ENCODE data around the gene UCK1.

The UCK1 gene

GRCh38 chr9:131530920-131531832 lies at the start of gene UCK1:
Gene UCK1 (minus strand): TSS chr9:131531263. CDS start chr9:131531174, 89 bp downstream.
- in situ Hi-C loops (cut with MboI; ENCODE audit: low sequenced_read_pairs), result no loop called here

GRCh38 chr9:131580358-131580757 lies 49.3 kb upstream of the UCK1 start:
- in situ Hi-C loops (cut with MboI; ENCODE audit: low sequenced_read_pairs), result no loop called here

DNA sequence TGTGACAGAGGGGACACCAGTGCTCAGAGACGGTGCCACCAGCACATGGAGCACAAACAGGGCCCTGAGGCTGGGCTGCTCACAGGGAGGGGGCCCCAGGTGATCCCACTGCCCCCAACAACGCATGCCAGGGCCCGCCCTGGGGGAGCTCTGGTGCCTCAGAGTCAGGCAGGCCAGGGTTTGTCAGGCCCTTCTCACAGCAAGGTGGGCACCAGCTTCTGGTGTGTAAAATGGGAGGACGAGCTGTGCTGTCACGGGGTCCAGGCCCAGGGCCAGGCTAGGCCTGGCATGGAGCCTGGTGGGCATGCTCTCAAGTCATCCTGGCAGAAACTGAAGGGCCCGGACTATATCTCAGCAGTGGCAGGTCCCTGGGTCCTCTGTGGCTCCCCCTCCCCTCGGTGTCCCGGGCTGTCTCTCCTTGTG lies 48.7 kb upstream of the UCK1 start:
- in situ Hi-C loops (cut with MboI; ENCODE audit: low sequenced_read_pairs), result no loop called here

DNA sequence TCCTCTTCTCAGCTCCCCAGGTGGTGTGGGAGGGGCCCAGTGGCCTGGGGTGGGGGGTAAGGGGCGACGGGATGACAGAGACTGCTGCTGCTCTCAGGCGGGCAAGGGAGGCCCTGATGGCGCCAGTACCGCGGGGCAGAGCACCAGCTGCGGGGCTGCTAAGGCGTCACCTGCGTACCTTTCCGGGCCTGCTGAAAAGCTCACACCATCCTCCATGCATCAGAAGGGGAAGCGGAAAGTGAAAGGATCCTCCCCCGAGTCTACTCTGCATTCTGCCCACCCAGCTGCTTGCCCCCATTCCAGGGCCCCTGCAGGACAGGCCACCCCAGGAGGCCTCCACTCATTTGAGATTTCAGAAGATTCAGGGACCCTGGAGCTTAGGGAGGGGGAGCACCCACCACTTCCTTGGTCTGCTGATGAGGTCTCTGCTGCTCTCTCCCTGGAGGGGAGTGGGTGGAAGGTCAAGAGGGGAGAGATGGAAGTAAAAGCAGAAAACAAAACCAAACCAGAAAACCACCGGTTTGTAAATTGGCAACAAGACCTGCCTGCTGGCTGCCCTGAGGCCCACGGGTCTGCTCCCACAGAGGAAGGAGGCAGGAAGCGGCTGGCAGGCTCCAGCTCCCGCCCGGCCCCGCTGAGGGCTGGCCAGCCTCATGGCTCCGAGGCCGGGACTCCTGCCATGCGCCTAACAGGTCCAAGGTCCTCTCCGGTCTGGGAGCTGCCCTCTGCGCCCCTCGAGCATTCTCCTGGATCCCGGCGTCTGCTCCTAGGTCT lies 47.9 kb upstream of the UCK1 start:
- in situ Hi-C loops (cut with MboI; ENCODE audit: low sequenced_read_pairs), result no loop called here

GRCh38 chr9:131578021-131578420 lies 47.0 kb upstream of the UCK1 start:
- in situ Hi-C loops (cut with MboI; ENCODE audit: low sequenced_read_pairs), result no loop called here

DNA sequence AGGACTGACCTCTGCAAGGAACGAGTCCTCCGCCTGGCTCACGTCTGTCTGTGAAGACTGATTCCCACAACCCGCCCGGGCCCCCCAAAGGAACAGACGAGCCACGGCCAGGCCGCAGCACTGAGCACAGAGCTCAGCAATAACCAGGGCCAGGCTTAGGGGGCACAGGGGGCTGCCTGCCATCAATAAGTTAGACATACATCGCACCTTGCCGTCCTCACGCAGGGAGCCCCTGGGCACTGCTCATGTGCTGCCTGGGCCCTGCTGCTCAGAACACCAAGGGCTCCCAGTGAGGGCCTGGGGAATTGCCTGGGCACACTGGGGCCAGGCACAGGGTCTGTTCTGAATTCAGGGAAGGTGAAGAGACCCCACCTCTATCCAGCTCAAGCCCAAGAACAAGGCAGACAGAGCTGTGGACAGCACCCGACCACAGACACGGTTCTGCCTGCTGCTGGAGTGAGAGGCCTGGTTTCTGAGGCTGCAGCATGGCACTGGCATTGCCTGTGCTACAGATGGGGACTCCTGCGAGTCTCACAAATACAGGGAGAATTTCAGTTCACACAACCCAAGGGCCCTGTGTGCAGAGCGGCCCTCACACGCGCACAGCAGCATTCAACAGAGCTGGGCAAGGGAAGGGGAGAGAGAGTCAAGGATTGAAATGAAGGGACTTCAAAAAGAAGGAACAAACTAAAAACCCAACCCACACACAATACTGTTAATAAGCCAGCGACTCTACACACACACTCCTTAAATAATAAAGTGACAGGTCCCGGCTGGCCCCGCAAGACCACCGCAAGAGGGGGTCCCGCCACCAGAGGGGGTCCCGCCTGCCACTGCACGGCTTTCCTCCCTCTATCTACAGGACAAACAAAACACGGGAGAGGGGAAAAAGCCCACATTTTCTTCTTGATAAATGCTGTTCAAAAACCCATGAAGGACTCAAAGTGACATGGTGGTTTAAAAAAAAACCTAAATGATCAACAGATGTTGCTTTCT lies 46.2 kb upstream of the UCK1 start:
- in situ Hi-C loops (cut with MboI; ENCODE audit: low sequenced_read_pairs), result no loop called here

GRCh38 chr9:131575946-131576853 lies 45.1 kb upstream of the UCK1 start:
- in situ Hi-C loops (cut with MboI; ENCODE audit: low sequenced_read_pairs), result no loop called here

- in situ Hi-C loops (cut with MboI; ENCODE audit: low sequenced_read_pairs), result no loop called here
These were observed 43.9 kb upstream of the UCK1 start for GRCh38 chr9:131574730-131575640.

DNA sequence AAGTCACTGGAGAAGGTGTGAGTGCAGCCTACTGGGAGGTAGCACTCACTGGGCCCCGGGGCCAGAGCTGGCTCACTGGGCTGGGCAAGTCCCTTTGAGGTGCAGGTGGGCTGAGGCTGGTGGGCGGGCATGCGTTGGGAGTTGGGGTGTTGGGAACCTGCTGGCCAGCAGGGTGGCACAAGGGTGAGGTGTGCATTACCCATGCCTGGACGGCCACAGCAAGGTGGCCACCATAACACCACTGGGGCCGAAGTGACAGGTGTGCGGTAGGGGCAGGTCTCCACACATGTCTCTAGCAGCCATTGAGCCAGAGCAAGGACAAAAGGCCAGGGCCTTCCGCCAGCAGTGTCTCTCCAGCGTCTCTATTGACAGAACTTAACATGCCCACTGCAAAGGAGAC lies 36.8 kb upstream of the UCK1 start:
- in situ Hi-C loops (cut with MboI; ENCODE audit: low sequenced_read_pairs), result no loop called here

DNA sequence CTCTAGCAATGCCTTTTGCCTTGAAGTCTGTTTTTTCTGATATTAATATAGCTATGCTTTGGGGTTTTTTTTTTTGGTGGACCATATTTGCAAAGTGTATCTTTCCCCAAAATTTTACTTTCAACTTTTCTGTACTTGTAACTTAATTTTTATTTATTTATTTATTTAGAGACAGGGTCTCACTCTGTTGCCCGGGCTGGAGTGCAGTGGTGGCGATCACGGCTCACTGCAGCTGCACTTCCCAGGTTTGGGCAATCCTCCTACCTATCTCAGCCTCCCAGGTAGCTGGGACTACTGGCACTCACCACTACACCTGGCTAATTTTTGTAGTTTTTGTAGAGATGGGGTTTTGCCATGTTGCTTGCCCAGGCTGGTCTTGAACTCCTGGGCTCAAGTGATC lies 35.1 kb upstream of the UCK1 start:
- in situ Hi-C loops (cut with MboI; ENCODE audit: low sequenced_read_pairs), result no loop called here

DNA sequence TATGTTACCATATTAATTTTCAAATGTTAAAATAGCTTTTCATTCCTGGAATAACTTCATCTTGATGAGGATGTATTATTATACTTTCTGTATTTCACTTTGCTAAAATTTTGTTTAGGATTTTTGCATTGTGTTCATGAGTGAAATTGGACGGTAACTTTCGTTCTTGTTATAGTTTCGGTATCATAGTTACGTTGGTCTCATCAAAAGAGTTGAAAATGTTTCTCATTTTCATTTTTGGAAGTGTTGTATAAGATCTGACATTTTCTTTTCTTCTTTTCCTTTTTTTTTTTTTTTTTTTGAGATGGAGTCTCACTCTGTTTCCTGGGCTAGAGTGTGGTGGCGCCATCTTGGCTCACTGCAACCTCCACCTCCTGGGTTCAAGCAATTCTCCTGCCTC lies 34.3 kb upstream of the UCK1 start:
- in situ Hi-C loops (cut with MboI; ENCODE audit: low sequenced_read_pairs), result no loop called here

DNA sequence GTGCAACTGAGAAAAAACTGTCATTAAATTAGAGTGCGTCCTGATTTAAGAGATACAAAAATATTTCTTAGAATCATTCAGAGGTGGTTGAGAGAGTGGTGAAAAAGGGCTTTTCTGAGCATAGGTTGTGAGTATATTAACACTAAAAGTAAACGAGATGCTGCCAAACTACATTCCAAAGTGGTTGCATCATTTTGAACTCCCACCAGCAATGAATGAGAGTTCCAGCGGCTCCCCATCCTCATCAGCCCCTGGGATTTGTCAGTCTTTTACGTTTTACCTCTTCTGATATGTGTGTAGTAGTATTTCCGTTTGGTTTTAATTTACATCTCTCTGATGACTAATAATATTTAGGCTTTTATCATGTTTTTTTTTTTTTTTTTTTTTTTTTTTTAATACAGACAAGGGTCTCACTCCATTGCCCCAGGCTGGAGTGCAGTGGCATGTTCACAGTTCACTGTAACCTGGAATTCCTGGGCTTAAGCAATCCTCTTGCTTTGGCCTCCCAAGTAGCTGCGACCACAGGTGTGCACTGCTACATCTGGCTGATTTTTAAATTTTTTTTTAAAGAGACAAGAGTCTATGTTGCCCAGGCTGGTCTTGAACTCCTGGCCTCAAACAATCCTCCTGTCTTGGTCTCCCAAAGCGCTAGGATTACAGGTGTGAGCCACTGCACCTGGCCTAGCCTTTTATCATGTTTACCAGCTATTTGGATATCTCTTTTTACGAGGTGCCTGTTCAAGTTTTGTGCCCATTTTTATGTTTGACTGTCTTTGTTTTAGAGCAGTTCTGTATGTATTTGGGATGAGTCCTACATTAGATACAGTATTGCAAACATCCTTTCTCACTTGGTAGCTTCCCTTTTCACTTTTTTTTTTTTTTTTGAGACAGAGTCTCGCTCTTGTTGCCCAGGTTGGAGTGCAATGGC lies 31.2 kb upstream of the UCK1 start:
- in situ Hi-C loops (cut with MboI; ENCODE audit: low sequenced_read_pairs), result no loop called here

DNA sequence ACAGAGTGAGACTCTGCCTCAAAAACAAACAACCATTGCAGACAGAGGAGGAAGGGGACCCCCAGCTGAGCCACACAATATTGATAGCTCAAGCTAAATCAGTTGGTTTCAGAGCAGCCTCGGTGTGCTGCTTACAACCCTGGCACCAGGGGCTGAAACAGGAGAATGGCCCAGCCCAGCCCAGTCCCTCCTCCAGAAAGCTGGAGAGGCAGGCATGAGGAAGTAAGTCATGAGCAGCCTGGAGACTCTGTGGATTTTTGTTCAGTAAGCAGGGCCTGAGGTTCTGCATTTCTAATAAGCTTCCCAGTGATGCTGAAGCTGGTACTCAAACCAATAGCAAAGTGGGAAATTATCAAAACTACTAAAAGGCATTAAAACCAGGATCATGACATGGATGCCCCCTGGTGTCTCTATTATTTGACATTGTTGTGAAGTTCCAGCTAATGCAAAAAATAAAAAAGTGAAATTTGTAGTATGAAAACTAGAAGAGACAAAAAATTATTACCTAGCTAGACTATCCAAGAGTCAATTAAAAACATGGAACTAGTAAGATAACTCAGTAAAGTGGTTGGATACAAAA lies 28.4 kb upstream of the UCK1 start:
- in situ Hi-C loops (cut with MboI; ENCODE audit: low sequenced_read_pairs), result no loop called here

DNA sequence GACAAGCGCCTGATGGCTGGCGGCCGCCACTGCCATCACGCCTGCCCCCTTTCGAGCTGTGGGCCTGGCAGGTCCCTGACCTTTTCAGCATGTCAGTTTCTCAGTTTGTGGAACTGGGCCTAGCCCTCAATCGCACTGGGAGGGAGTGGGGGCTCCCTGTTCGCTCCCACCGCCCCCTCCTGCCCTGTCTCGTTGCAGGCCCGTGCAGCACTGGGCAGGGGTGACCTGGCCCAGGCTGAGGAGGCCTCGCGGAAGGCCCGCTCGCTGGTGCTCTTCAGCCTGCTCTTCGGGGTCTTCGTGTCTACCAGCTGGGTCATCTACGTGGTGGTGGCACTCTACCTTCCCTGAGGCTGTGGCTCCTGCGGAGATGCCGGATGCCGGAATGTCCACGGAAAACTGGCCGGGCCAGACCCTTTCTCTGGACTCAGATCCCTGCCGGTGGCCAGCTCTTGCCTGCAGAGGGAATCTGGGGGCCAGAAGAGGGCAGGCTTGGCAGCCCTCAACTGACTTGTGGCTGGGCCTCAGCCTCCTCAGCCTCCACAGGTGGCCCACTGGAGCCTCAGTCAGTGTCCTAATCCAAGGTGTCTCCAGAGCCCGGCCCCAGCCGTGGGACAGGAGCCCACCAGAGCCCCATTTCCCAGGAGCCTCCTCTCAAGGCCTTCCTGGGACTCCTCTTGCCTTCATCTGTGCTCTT lies 26.9 kb upstream of the UCK1 start:
- in situ Hi-C loops (cut with MboI; ENCODE audit: low sequenced_read_pairs), result no loop called here

- in situ Hi-C loops (cut with MboI; ENCODE audit: low sequenced_read_pairs), result no loop called here
These were observed 25.0 kb upstream of the UCK1 start for GRCh38 chr9:131555841-131556673.

DNA sequence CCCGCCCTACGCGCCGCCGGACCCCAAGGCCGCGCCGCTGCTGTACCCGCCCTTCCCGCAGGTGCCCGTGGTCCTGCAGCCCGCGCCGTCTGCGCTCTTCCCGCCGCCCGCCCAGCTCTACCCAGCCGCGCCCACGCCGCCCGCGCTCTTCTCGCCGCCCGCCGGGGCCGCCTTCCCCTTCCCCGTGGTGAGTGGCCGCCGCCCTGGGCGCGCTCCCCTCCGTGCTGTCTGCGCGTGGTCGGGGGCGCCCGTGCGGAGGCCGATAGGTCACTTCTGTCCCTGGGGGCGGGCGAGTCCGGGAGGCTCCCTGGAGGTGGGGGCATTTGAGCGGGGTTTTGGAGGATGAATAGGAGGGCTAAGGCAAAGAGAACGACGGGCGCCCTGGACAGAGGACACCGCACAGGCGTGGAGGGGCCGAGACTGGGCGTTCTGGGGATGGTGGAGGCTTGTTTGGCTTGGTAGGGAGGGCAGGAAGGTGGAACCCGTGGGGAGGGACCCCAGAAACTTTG lies 23.8 kb upstream of the UCK1 start:
- in situ Hi-C loops (cut with MboI; ENCODE audit: low sequenced_read_pairs), result no loop called here
